RWPE2 (cell line): ENCODE data around the gene GALR2.

Experiments used
- ATAC-seq: fragments of 200-7000 bp; cut with Tn5 transposase; 3 replicates; pipeline ENCODE4 v1.9.1; 2021; ENCODE audit warnings: low read depth
- DNase-seq: peaks from one replicate; pipeline ENCODE4 v3.0.0-alpha.2; 2020; ENCODE audit warnings: low spot score
- H3K27ac ChIP-seq: fragments of 450-650 bp; 2 replicates; pipeline ENCODE4 v1.5.1; 2017; ENCODE audit warnings: mild to moderate bottlenecking; ENCODE audit not compliant: poor library complexity, severe bottlenecking
- H3K27me3 ChIP-seq: fragments of 250-450 bp; sonication (Bioruptor Pico); 2 replicates; pipeline ENCODE4 v1.5.1; 2021; ENCODE audit warnings: mild to moderate bottlenecking, moderate library complexity; ENCODE audit not compliant: insufficient read depth, poor library complexity, severe bottlenecking
- H3K36me3 ChIP-seq: fragments of 250-450 bp; sonication (Bioruptor Pico); 2 replicates; pipeline ENCODE4 v1.5.1; 2020; ENCODE audit warnings: low read depth, mild to moderate bottlenecking, moderate library complexity
- H3K4me1 ChIP-seq: fragments of 250-450 bp; sonication (Bioruptor Pico); 2 replicates; pipeline ENCODE4 v1.5.1; 2021; ENCODE audit warnings: mild to moderate bottlenecking, moderate library complexity; ENCODE audit not compliant: insufficient read depth, poor library complexity, severe bottlenecking
- H3K4me3 ChIP-seq: fragments of 250-450 bp; sonication (Bioruptor Pico); 2 replicates; pipeline ENCODE4 v1.5.1; 2021; ENCODE audit warnings: mild to moderate bottlenecking, moderate library complexity; ENCODE audit not compliant: severe bottlenecking
- H3K9me3 ChIP-seq: fragments of 250-450 bp; sonication (Bioruptor Pico); 2 replicates; pipeline ENCODE4 v1.5.1; 2021; ENCODE audit warnings: mild to moderate bottlenecking, moderate library complexity; ENCODE audit not compliant: severe bottlenecking
- TF ChIP-seq, protein P1 (sequence below): fragments of 450-650 bp; IDR thresholded peaks from one replicate; pipeline ENCODE4 v1.5.1; 2017; ENCODE audit warnings: mild to moderate bottlenecking, moderate library complexity; ENCODE audit not compliant: poor library complexity, severe bottlenecking

The GALR2 gene

DNA sequence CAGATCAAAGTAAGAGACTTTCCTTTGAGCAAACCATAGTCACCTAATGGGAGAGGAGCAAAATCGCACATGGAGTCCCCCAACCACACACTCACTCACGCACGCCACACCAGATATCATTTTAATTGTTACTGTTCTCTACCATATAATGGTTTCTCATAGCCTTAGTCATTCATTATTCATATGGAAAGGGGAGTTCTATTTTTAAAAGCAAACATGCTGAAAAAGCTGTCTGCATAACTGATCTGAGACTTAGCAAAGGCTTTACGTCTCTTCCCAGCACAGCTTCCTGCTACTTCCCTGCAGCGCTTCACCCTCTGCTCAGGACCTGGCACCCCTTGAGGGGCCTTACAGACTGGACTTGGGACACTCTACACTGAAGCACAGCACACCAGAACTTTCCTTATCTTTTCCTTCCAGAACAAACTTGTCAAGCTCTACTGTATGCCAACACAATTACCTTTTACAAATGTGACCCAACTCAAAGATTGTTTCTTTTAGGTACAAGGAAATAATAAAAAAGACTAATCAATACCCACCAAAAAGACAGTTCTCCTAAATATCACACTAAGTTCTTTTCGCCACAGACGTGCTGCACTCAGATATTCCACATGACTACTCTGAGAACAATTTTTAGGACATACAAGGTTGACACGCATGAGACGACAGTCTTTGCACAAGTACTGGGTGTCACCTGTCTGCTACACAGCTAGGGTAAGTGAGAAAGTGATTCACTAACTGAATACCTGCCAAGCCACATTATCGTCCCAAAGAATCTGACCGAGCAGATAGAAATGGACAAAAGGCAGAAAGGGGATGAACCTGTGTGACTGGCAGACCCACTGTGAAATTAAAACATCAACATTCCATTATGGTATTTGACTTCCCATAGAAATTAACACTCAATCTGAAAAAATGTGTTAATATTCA lies 23.8 kb upstream of the GALR2 start:
- TF ChIP-seq, protein P1, sequence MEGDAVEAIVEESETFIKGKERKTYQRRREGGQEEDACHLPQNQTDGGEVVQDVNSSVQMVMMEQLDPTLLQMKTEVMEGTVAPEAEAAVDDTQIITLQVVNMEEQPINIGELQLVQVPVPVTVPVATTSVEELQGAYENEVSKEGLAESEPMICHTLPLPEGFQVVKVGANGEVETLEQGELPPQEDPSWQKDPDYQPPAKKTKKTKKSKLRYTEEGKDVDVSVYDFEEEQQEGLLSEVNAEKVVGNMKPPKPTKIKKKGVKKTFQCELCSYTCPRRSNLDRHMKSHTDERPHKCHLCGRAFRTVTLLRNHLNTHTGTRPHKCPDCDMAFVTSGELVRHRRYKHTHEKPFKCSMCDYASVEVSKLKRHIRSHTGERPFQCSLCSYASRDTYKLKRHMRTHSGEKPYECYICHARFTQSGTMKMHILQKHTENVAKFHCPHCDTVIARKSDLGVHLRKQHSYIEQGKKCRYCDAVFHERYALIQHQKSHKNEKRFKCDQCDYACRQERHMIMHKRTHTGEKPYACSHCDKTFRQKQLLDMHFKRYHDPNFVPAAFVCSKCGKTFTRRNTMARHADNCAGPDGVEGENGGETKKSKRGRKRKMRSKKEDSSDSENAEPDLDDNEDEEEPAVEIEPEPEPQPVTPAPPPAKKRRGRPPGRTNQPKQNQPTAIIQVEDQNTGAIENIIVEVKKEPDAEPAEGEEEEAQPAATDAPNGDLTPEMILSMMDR = no peak
- peaks cover 90% of the 10 kb centered on the region for H3K36me3 ChIP-seq
- DNase-seq = no peak
- no peaks in the 10 kb centered on the region for H3K27me3 ChIP-seq
- ATAC-seq = no peak
- no peak overlapping the region for H3K27ac ChIP-seq
- peaks cover 16% of the 10 kb centered on the region for H3K4me1 ChIP-seq
- no peak overlapping the region for H3K4me3 ChIP-seq
- H3K9me3 ChIP-seq = no peaks in the 10 kb centered on the region

GRCh38 chr17:76051561-76051960 lies 23.0 kb upstream of the GALR2 start:
- Histone ChIP-seq H3K27me3 (no peaks in the 10 kb centered on the region), H3K27ac (no peak overlapping the region), H3K36me3 (peaks cover 90% of the 10 kb centered on the region), H3K4me1 (peaks cover 16% of the 10 kb centered on the region), H3K9me3 (no peaks in the 10 kb centered on the region), H3K4me3 (no peak overlapping the region)
- ATAC-seq = no peak
- DNase-seq = no peak
- TF ChIP-seq, protein P1 = no peak

- peak; percentile 59; the same call in 2 of the 3 replicates for ATAC-seq
- Histone ChIP-seq H3K36me3 (peaks cover 90% of the 10 kb centered on the region), H3K9me3 (no peaks in the 10 kb centered on the region), H3K27me3 (no peaks in the 10 kb centered on the region), H3K4me3 (no peak overlapping the region), H3K27ac (peak overlapping the region; percentile 46), H3K4me1 (peaks cover 16% of the 10 kb centered on the region)
- DNase-seq = no peak
- TF ChIP-seq, protein P1 = no peak
These were observed 21.1 kb upstream of the GALR2 start for GRCh38 chr17:76053246-76054111.

DNA sequence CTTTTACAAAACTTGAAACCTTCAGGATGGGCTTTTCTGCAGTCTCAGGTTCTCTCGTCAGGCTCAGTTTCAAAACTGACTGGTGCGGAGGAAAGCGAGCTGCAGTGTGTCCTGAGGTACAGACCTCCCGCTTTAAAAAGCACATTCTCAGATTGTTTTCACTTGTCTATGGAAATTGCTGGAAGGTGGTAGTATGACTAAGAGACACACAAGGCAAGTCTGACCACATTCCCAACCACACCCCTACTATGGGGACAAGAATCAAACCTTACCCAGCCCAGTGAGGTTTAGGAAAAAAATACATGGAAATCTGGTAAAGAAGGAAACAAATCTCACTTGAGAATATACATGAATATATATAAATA lies 20.5 kb upstream of the GALR2 start:
- H3K9me3 ChIP-seq = no peaks in the 10 kb centered on the region
- peak; percentile 84 for ATAC-seq
- H3K27me3 ChIP-seq = no peaks in the 10 kb centered on the region
- no peak for DNase-seq
- peaks cover 16% of the 10 kb centered on the region for H3K4me1 ChIP-seq
- no peak overlapping the region for H3K4me3 ChIP-seq
- H3K27ac ChIP-seq = peak overlapping the region; percentile 46
- peaks cover 90% of the 10 kb centered on the region for H3K36me3 ChIP-seq
- TF ChIP-seq, protein P1 = no peak
